HUES64 (cell line): ENCODE measurements around the gene ARL10. TPM values are rescaled to one million over a fixed set of nuclear protein-coding genes. Genes with fewer than 3 reads are reported as not detected.
A peak's percentile ranks its signal among the peaks of the same experiment; 100 is the strongest.

Experiments used
- H3K27ac ChIP-seq: 2 replicates; pipeline ENCODE4 v1.7.0; 2013; ENCODE audit warnings: low read depth, low read length, inconsistent platforms
- H3K27me3 ChIP-seq: 2 replicates; pipeline ENCODE4 v1.6.1; 2013; ENCODE audit warnings: mild to moderate bottlenecking, low read length; ENCODE audit not compliant: insufficient read depth
- H3K36me3 ChIP-seq: 2 replicates; pipeline ENCODE4 v1.6.1; 2013; ENCODE audit warnings: mild to moderate bottlenecking, low read length; ENCODE audit not compliant: insufficient read depth
- H3K4me1 ChIP-seq: 2 replicates; pipeline ENCODE4 v1.6.1; 2013; ENCODE audit warnings: mild to moderate bottlenecking, low read length, moderate library complexity; ENCODE audit not compliant: insufficient read depth
- H3K4me3 ChIP-seq: 2 replicates; pipeline ENCODE4 v1.5.1; 2013; ENCODE audit warnings: mild to moderate bottlenecking, low read length, moderate library complexity
- H3K9ac ChIP-seq: 2 replicates; pipeline ENCODE4 v1.6.1; 2013; ENCODE audit warnings: mild to moderate bottlenecking, low read depth, low read length
- H3K9me3 ChIP-seq: 2 replicates; pipeline ENCODE4 v1.6.1; 2013; ENCODE audit warnings: low read depth, low read length; ENCODE audit not compliant: insufficient read depth
- WGBS: fragments of 150-250, 120-280 bp; methylation state at CpG from one replicate; pipeline ENCODE4 v1.1.7; 2013; ENCODE audit warnings: missing lambda C conversion rate; 5-methylcytosine and 5-hydroxymethylcytosine counted together
- polyA plus RNA-seq, 2 experiments: library from polyadenylated mRNA; stranded (reverse); fragments of 50-300 nt; gene quantifications; one replicate each; pipeline ENCODE4 v1.2.3, GENCODE V29; 2013

The ARL10 gene
- polyA plus RNA-seq (2013, experiment 1 of 2), result 3.7 TPM
- 4.2 TPM for polyA plus RNA-seq (2013, experiment 2 of 2)

- Histone ChIP-seq H3K36me3 (peaks cover 14% of the 10 kb centered on the region), H3K4me3 (peak within 1 kb of the TSS; percentile 72), H3K27me3 (peaks cover 64% of the 10 kb centered on the region), H3K27ac (no peak within 1 kb of the TSS), H3K4me1 (no peaks in the 10 kb centered on the region; the same call in 1 of the 2 replicates), H3K9ac (peak within 1 kb of the TSS; percentile 52), H3K9me3 (no peaks in the 10 kb centered on the region)
- WGBS, result 1% methylated on average over 108 of the region's 108 CpGs
Measured at GRCh38 chr5:176365351-176366231, at the start of gene ARL10. Gene ARL10, plus strand, starts transcription at chr5:176365487. Its CDS starts 77 bp downstream, at chr5:176365564.

- WGBS, result 94% methylated on average over 6 of the region's 7 CpGs
- no peak overlapping the region for H3K9ac ChIP-seq
- H3K27ac ChIP-seq, result no peak overlapping the region
- no peaks in the 10 kb centered on the region for H3K9me3 ChIP-seq
- H3K27me3 ChIP-seq, result no peaks in the 10 kb centered on the region
- no peaks in the 10 kb centered on the region for H3K4me1 ChIP-seq
- peaks cover 22% of the 10 kb centered on the region for H3K36me3 ChIP-seq
- H3K4me3 ChIP-seq, result no peak overlapping the region
Measured at GRCh38 chr5:176317534-176318374, 47.5 kb upstream of the ARL10 start.

- Histone ChIP-seq H3K9ac (no peak overlapping the region), H3K4me1 (no peaks in the 10 kb centered on the region), H3K27me3 (no peaks in the 10 kb centered on the region), H3K9me3 (no peaks in the 10 kb centered on the region), H3K36me3 (peaks cover 28% of the 10 kb centered on the region), H3K4me3 (no peak overlapping the region), H3K27ac (no peak overlapping the region)
- 90% methylated on average over 9 of the region's 9 CpGs for WGBS
Measured at GRCh38 chr5:176319827-176320554, 45.3 kb upstream of the ARL10 start.

GRCh38 chr5:176320577-176320976 lies 44.7 kb upstream of the ARL10 start:
- no peaks in the 10 kb centered on the region for H3K9me3 ChIP-seq
- H3K36me3 ChIP-seq, result peaks cover 22% of the 10 kb centered on the region
- no peaks in the 10 kb centered on the region for H3K4me1 ChIP-seq
- H3K27me3 ChIP-seq, result no peaks in the 10 kb centered on the region
- 88% methylated on average over 2 of the region's 3 CpGs for WGBS
- H3K4me3 ChIP-seq, result no peak overlapping the region
- H3K9ac ChIP-seq, result no peak overlapping the region
- H3K27ac ChIP-seq, result no peak overlapping the region

- Histone ChIP-seq H3K4me3 (no peak overlapping the region), H3K27me3 (no peaks in the 10 kb centered on the region), H3K9ac (no peak overlapping the region), H3K27ac (no peak overlapping the region), H3K4me1 (no peaks in the 10 kb centered on the region), H3K9me3 (no peaks in the 10 kb centered on the region), H3K36me3 (peaks cover 26% of the 10 kb centered on the region)
Measured at GRCh38 chr5:176334031-176334770, 31.1 kb upstream of the ARL10 start.

- H3K4me3 ChIP-seq, result no peak overlapping the region
- no peaks in the 10 kb centered on the region for H3K9me3 ChIP-seq
- no peaks in the 10 kb centered on the region for H3K27me3 ChIP-seq
- H3K4me1 ChIP-seq, result no peaks in the 10 kb centered on the region
- no peak overlapping the region for H3K9ac ChIP-seq
- WGBS, result 96% methylated on average over 1 of the region's 1 CpG
- no peak overlapping the region for H3K27ac ChIP-seq
- H3K36me3 ChIP-seq, result peaks cover 24% of the 10 kb centered on the region
Measured at GRCh38 chr5:176337913-176338312, 27.4 kb upstream of the ARL10 start.

- H3K4me3 ChIP-seq, result no peak overlapping the region
- H3K9me3 ChIP-seq, result no peaks in the 10 kb centered on the region
- no peaks in the 10 kb centered on the region for H3K4me1 ChIP-seq
- H3K9ac ChIP-seq, result no peak overlapping the region
- H3K27ac ChIP-seq, result no peak overlapping the region
- peaks cover 28% of the 10 kb centered on the region for H3K36me3 ChIP-seq
- no peaks in the 10 kb centered on the region for H3K27me3 ChIP-seq
- 97% methylated on average over 3 of the region's 5 CpGs for WGBS
Measured at GRCh38 chr5:176339304-176339703, 26.0 kb upstream of the ARL10 start.

GRCh38 chr5:176341325-176342157 lies 23.7 kb upstream of the ARL10 start:
- WGBS, result 91% methylated on average over 2 of the region's 2 CpGs
- H3K4me3 ChIP-seq, result no peak overlapping the region
- peaks cover 48% of the 10 kb centered on the region for H3K36me3 ChIP-seq
- no peaks in the 10 kb centered on the region for H3K27me3 ChIP-seq
- no peaks in the 10 kb centered on the region for H3K4me1 ChIP-seq
- H3K9me3 ChIP-seq, result no peaks in the 10 kb centered on the region
- H3K9ac ChIP-seq, result no peak overlapping the region
- no peak overlapping the region for H3K27ac ChIP-seq

- H3K36me3 ChIP-seq, result peaks cover 48% of the 10 kb centered on the region
- H3K27me3 ChIP-seq, result no peaks in the 10 kb centered on the region
- H3K27ac ChIP-seq, result no peak overlapping the region
- H3K4me3 ChIP-seq, result no peak overlapping the region
- no peaks in the 10 kb centered on the region for H3K4me1 ChIP-seq
- H3K9me3 ChIP-seq, result no peaks in the 10 kb centered on the region
- 92% methylated on average over 1 of the region's 1 CpG for WGBS
- H3K9ac ChIP-seq, result no peak overlapping the region
Measured at GRCh38 chr5:176342158-176342483, 23.2 kb upstream of the ARL10 start.
